ENCODE measurements around the gene RIPK1. TPM values are rescaled to one million over a fixed set of nuclear protein-coding genes. Genes with fewer than 3 reads are reported as not detected.

RIPK1 gene
- total and polyA plus RNA-seq, 3 donors from 2014 or later = 14.3 to 19.3 (median 16.7) TPM

DNA sequence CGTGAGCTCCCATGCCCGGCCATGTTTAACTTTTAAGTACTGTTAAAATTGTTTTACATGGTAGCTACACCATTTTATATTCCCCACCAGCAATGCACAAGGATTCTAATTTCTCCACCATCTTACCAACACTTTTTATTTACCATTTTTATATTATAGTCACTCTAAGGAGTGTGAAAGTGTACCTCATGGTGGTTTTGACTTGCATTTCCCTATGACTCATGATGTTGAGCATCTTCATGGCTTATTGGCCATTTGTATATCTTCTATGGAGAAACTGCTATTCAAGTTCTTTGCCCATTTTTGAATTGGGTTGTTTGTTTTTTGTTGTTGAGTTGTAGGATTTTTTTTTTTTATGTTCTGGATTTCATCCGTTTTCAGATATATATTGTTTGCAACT lies 34.6 kb downstream of the RIPK1 start:
- H3K36me3 ChIP-seq (ENCODE audit: low read depth, missing control alignments) = no peaks in the 10 kb centered on the region
- WGBS, 2 donors = 90 to 93% methylated on average over 3 of the region's 3 CpGs
- intact Hi-C loops (cut with DNase I; ENCODE audit: low total_unique reads) = no loop called here

DNA sequence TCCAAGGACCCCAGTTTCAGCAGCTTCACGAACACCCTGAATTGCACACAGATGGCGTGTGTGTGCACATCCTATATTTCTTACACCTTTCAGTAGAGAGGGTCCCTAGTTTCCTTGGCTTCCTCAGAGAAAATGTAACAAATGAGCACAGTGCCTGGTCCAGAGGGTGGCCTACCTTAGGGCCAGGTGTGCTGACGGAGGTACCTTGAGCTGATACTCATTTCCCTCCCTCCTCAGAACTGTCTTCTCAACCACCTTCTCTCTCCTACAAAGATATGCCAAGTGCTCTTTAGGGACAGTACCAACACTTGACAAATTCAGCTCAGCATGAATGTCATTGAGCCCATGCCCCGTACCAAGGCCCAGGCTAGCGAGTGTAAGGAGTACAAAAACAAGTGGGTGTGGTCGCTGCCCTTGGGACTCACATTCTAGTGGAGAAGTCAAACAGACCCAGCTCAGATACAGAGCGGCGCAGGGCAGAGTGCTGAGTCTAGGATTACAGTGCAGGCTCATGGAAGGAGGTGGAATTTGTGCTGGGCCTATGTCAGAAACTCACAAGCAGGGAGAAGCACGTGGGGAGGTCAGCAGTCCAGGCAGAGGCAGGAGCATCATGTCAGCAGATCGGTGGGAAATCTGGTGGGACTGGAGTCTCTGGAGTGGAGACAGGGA lies 40.6 kb downstream of the RIPK1 start:
- no peaks in the 10 kb centered on the region for H3K27me3 ChIP-seq
- WGBS, 2 donors = 79 to 85% methylated on average over 10 of the region's 10 CpGs
- intact Hi-C loops (cut with DNase I; ENCODE audit: low total_unique reads) = no loop called here
- no peak overlapping the region for H3K4me3 ChIP-seq
- no peak overlapping the region for H3K27ac ChIP-seq
- peak; percentile 53 for DNase-seq
- no peak for TF ChIP-seq POLR2A (IDR thresholded peaks at IDR 0.05)
- TF ChIP-seq, protein P1, sequence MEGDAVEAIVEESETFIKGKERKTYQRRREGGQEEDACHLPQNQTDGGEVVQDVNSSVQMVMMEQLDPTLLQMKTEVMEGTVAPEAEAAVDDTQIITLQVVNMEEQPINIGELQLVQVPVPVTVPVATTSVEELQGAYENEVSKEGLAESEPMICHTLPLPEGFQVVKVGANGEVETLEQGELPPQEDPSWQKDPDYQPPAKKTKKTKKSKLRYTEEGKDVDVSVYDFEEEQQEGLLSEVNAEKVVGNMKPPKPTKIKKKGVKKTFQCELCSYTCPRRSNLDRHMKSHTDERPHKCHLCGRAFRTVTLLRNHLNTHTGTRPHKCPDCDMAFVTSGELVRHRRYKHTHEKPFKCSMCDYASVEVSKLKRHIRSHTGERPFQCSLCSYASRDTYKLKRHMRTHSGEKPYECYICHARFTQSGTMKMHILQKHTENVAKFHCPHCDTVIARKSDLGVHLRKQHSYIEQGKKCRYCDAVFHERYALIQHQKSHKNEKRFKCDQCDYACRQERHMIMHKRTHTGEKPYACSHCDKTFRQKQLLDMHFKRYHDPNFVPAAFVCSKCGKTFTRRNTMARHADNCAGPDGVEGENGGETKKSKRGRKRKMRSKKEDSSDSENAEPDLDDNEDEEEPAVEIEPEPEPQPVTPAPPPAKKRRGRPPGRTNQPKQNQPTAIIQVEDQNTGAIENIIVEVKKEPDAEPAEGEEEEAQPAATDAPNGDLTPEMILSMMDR (IDR thresholded peaks at IDR 0.05) = no peak
- H3K4me1 ChIP-seq = no peaks in the 10 kb centered on the region
- H3K36me3 ChIP-seq (ENCODE audit: low read depth, missing control alignments) = no peaks in the 10 kb centered on the region
- H3K9me3 ChIP-seq = no peaks in the 10 kb centered on the region

More for the DNA sequence above, 34.6 kb downstream of the RIPK1 start:
- no peak for DNase-seq
- no peaks in the 10 kb centered on the region for H3K27me3 ChIP-seq
- H3K27ac ChIP-seq = no peak overlapping the region
- H3K4me3 ChIP-seq = no peak overlapping the region
- H3K4me1 ChIP-seq = no peaks in the 10 kb centered on the region
- H3K9me3 ChIP-seq = no peaks in the 10 kb centered on the region
- TF ChIP-seq, protein P1 (IDR thresholded peaks at IDR 0.05) = no peak
- TF ChIP-seq POLR2A (IDR thresholded peaks at IDR 0.05) = no peak

DNA sequence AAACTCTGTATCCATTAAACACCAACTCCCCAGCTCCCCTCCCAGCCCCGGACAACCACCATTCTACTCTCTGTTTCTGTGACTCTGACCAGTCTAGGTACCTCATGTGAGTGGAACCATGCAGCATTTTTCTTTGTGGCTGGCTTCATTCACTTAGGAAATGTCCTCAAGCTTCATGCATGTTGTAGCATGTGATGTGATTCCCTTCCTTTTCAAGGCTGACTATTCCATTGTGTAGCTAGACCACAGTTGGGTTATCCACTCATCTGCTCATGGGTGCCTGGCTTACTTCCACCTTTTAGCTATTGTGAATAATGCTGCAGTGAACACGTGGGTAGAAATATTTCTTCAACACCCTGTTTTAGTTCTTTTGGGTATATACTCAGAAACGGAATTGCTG lies 41.5 kb downstream of the RIPK1 start:
- Histone ChIP-seq H3K4me3 (no peak overlapping the region), H3K9me3 (no peaks in the 10 kb centered on the region), H3K27me3 (no peaks in the 10 kb centered on the region), H3K36me3 (ENCODE audit: low read depth, missing control alignments) (no peaks in the 10 kb centered on the region), H3K27ac (no peak overlapping the region), H3K4me1 (no peaks in the 10 kb centered on the region)
- TF ChIP-seq, protein P1 (IDR thresholded peaks at IDR 0.05) = no peak
- TF ChIP-seq POLR2A (IDR thresholded peaks at IDR 0.05) = no peak
- WGBS, 2 donors = 80 to 86% methylated on average over 3 of the region's 3 CpGs
- no peak for DNase-seq
- intact Hi-C loops (cut with DNase I; ENCODE audit: low total_unique reads) = no loop called here

- DNase-seq = no peak
- Histone ChIP-seq H3K27ac (peak overlapping the region in 1 of 2 donors; percentile 57), H3K27me3 (no peaks in the 10 kb centered on the region), H3K9me3 (no peaks in the 10 kb centered on the region), H3K36me3 (ENCODE audit: low read depth, missing control alignments) (no peaks in the 10 kb centered on the region), H3K4me1 (peaks cover 2% of the 10 kb centered on the region), H3K4me3 (no peak overlapping the region)
- intact Hi-C loops (cut with DNase I; ENCODE audit: low total_unique reads) = no loop called here
- WGBS, 2 donors = 72 to 84% methylated on average over 6 of the region's 6 CpGs
- TF ChIP-seq POLR2A (IDR thresholded peaks at IDR 0.05) = no peak
- TF ChIP-seq, protein P1 (IDR thresholded peaks at IDR 0.05) = no peak
These were observed 46.1 kb downstream of the RIPK1 start for GRCh38 chr6:3114377-3114776.

GRCh38 chr6:3117912-3118352 lies 49.6 kb downstream of the RIPK1 start:
- intact Hi-C loops (cut with DNase I; ENCODE audit: low total_unique reads) = no loop called here
- H3K9me3 ChIP-seq = no peaks in the 10 kb centered on the region
- no peaks in the 10 kb centered on the region for H3K27me3 ChIP-seq
- peak overlapping the region; percentile 81 to 92 for H3K27ac ChIP-seq
- no peak for DNase-seq
- WGBS, 2 donors = 11 to 12% methylated on average over 8 of the region's 8 CpGs
- TF ChIP-seq, protein P1 (IDR thresholded peaks at IDR 0.05) = no peak
- no peak for TF ChIP-seq POLR2A (IDR thresholded peaks at IDR 0.05)
- H3K4me3 ChIP-seq = peak overlapping the region; percentile 74 to 95
- H3K36me3 ChIP-seq (ENCODE audit: low read depth, missing control alignments) = no peaks in the 10 kb centered on the region
- peaks cover 3% of the 10 kb centered on the region for H3K4me1 ChIP-seq
